ENCODE measurements around the gene PLA2G4E.

PLA2G4E gene

GRCh38 chr15:42018306-42019224, 2.3 kb downstream of the PLA2G4E start:
- DNase-seq (ENCODE audit: low read depth), result no peak

GRCh38 chr15:42016971-42017370, 3.9 kb downstream of the PLA2G4E start:
- DNase-seq (ENCODE audit: low read depth), result no peak

DNA sequence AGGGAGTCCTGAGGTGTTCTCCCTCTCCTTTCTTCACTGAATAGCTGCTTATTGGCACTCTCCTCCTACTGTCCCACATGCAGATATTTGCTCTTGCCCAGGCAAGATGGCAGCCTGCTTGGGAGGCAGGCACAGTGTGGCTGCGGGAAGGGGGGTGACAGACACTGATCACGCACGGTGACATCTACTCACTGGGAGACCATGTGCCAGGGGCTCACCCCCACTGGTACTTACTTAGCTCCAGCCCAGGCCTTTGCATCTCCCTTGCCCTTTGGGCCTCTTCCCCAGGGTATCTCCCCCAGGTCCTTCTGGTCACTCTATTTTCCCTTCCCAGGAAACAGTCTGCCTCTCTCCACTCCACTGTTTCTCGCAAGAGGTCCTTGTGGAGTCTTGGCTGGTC, 6.4 kb downstream of the PLA2G4E start:
- no peak for DNase-seq (ENCODE audit: low read depth)

DNA sequence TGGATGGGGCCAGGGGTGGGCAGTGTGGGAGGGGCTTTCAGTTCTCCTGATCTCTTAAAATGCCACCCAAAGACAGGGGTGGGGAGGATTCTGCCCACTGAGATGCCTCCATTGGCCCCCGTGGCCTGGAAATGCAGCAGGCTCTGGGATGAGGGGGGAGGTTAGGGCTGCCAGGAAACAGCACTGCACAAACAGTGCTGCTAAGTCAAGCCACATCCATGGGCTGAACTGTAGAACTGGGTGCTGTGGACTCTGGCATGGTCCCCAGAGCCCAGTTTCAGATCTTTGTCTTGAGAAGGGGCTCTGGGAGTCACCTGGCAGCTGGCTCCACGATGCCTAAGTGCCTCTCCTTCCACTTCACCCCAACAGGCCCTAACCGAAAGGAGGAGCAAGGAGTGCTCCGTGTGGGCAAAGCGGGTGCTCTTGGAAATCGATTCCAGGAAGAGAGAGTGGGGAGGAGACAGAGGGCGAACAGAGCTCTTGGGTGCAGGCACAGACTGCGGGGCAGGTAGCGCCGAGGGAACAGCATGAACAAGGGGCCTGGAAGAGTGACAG, 7.8 kb downstream of the PLA2G4E start:
- no peak for DNase-seq (ENCODE audit: low read depth)

DNA sequence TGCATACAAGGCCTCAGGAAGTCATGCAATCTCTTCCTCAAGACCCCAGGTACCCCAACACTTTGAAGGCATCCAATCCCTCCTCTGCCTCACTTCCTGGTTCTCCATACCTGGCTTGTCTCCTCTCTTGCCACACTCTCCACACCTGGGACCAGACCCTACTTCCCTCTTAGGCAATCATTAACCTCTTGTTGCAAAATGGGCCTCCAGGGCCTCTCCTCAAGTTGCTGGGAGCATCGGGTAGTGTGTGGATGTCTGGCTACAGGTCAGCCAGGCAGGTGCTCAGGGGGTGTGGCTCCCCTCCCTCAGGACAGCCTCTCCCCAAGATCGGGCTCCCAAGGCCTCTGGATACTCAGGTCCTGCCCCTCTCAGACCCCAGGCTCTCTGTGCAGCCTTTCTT, 8.6 kb downstream of the PLA2G4E start:
- DNase-seq (ENCODE audit: low read depth), result no peak

DNA sequence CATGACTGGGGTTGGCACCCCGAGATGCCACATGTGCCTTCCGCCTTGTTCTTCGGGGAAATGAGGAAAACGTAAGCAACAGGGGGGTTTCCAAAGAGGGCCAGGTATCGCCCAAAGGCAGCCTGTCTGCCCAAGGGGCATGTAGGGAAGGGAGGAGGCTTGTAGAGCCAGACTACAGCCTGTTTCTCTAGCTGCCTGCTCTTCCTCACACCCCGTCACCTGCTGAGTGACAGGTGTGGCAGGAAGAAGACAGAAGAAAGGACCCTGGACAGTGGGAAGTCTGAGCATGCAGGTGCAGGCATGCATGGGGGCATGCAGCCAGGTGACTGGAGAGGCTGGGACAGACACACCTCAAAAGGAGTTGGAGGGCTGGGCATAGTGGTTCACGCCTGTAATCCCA, 9.8 kb downstream of the PLA2G4E start:
- no peak for DNase-seq (ENCODE audit: low read depth)

GRCh38 chr15:42010434-42010833, 10.4 kb downstream of the PLA2G4E start:
- no peak for DNase-seq (ENCODE audit: low read depth)

DNA sequence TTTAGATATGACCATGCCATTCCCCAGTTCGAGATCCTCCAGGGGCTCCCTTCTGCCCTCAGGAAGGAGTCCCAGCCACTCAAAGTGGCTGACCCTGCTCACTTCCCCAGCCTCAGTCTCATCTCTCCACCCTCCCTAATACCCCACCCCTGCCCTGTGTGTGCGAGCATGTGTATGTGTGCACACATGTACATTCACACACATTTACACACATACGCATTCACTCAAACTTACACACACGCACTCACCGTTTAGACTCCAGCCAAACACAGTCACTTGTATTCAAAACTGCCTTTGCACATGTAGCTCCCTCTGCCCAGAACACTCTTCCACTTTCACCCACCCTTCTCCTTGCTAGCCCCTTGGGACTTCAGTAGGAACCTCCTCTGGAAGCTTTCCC, 11.4 kb downstream of the PLA2G4E start:
- DNase-seq (ENCODE audit: low read depth), result no peak

- no peak for DNase-seq (ENCODE audit: low read depth)
These were observed 11.8 kb downstream of the PLA2G4E start for GRCh38 chr15:42009022-42009421.

GRCh38 chr15:42007386-42007785, 13.5 kb downstream of the PLA2G4E start:
- DNase-seq (ENCODE audit: low read depth), result no peak

- no peak for DNase-seq (ENCODE audit: low read depth)
These were observed 18.5 kb downstream of the PLA2G4E start for GRCh38 chr15:42002333-42002732.

DNA sequence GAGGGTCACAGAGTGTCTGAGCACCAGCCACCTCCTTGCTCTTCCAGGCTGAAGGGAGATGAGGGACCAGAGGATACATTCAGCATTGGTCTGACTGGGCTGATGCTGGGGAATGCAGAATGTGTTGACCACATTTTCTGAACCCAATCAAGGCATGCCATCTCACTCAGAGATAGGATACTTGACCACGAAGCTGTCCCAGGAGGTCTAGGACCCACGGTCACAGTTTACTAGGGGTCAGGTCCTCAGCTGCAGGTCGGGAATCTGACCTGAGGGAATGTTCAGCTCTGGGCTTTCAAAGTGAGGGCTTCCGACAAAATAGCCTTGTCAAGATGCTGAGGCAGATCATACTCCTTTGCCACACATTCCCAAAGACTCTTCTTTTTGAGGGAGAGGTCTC, 19.6 kb downstream of the PLA2G4E start:
- DNase-seq (ENCODE audit: low read depth), result no peak

GRCh38 chr15:41999290-42000285, 21.3 kb downstream of the PLA2G4E start:
- DNase-seq (ENCODE audit: low read depth), result no peak

- no peak for DNase-seq (ENCODE audit: low read depth)
These were observed 23.0 kb downstream of the PLA2G4E start for GRCh38 chr15:41997845-41998244.

- DNase-seq (ENCODE audit: low read depth), result no peak
These were observed 23.8 kb downstream of the PLA2G4E start for GRCh38 chr15:41996921-41997592.

DNA sequence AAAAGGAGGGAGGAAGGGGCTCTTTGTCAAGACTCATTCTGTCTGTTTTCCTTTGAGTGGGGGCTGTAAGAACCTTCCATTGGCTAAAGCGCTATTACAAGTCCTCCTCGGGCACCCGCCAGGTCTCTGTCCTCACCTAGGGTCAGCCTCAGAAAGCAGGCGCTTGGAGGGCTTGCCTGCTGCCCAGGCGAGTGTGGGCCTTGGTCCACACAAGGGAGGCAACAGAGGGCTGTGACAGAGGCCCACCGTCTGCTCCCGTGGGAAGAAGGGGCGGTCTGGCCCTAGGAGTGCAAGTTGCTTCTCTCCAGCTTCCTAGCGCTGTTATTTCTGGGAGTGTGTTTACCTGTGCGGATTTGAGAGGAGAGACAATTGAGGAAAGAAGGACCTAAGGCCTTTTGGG, 24.5 kb downstream of the PLA2G4E start:
- no peak for DNase-seq (ENCODE audit: low read depth)

GRCh38 chr15:41995476-41995855, 25.4 kb downstream of the PLA2G4E start:
- no peak for DNase-seq (ENCODE audit: low read depth)

DNA sequence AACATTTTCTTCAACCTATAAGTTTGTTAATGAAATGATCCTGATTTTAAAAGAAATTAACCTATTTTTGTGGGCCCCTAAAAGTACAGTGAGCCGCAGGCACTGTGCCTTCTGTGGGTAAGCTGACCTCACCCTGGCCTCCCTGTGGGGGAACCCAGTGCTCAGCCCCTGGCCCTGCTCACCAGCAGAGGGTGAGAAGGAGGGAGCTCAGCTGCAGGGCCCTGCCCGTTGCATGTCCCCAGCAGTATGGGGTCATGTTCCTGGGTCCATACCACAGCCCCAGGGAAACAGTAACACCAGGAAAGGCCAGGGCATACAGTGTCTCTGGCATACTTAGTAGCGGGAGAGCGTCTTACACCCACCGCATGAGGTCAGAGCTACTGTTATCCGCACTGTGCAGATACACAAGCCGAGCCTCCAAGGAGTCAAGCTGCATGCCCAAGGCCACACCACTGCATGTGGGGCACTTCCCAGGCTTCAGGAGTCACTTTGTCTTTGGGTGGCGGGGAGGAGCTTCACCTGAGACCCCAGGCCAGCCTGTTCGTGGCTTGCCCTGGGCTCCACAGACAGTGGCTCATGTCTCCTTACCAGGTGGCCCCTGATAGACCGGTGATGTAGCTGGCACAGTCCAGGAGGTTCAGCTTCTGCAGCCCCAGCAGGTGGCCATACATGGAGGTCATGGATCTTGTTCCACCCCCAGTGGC, 25.9 kb downstream of the PLA2G4E start:
- DNase-seq (ENCODE audit: low read depth), result no peak

- DNase-seq (ENCODE audit: low read depth), result no peak
These were observed 26.6 kb downstream of the PLA2G4E start for GRCh38 chr15:41994171-41994650.

GRCh38 chr15:41993472-41994170, 27.2 kb downstream of the PLA2G4E start:
- no peak for DNase-seq (ENCODE audit: low read depth)

DNA sequence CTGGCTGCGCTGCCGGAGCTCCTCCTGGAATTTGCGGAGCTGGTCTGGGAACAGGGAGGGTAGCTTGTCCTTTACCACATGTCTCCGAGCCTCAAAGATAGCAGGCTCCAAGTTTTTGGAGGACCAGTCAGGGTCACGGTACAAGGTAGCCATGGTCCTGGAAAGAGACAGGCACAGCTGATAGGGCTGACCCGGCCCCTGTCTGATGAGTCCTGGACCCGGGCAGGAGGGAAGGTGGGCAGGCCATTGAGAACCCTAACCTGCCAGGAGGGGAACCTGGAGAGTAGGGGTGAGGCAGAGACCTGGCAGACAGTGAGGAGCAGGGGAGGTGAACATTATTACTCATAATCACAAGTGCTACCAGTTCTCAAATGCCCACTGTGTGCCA, 28.0 kb downstream of the PLA2G4E start:
- no peak for DNase-seq (ENCODE audit: low read depth)

Measured in stromal cell of bone marrow (primary cell).